Nephron (organoid): ENCODE data around the gene ATP4A.

Experiments used
- H3K27ac Mint-ChIP-seq, 3 experiments: 2 replicates each; pipeline ENCODE4 v1.8.0; 2020; ENCODE audit warnings: mixed read lengths in 3 of 3, mild to moderate bottlenecking in 2 of 3, moderate library complexity in 1 of 3
- H3K27me3 Mint-ChIP-seq: 2 replicates; pipeline ENCODE4 v1.8.0; 2021; ENCODE audit warnings: low read depth, mild to moderate bottlenecking, moderate library complexity, mixed read lengths
- H3K36me3 Mint-ChIP-seq: 2 replicates; pipeline ENCODE4 v1.8.0; 2020; ENCODE audit warnings: low read depth, mixed read lengths
- H3K4me1 Mint-ChIP-seq: 2 replicates; pipeline ENCODE4 v1.8.0; 2020; ENCODE audit warnings: mixed read lengths
- H3K4me3 Mint-ChIP-seq, 3 experiments: 2 replicates each; pipeline ENCODE4 v1.8.0; 2020; ENCODE audit warnings: mild to moderate bottlenecking in 3 of 3, mixed read lengths in 3 of 3, moderate library complexity in 2 of 3
- H3K9me3 Mint-ChIP-seq: 2 replicates; pipeline ENCODE4 v1.8.0; 2020; ENCODE audit warnings: mixed read lengths
- CTCF ChIP-seq, 3 experiments: fragments of 200-600 bp; sonication (generic); IDR thresholded peaks; one replicate each; pipeline ENCODE4 v1.5.0; 2021; ENCODE audit warnings: antibody characterized with exemption in 3 of 3; ENCODE audit not compliant: unreplicated experiment in 3 of 3

Gene ATP4A

DNA sequence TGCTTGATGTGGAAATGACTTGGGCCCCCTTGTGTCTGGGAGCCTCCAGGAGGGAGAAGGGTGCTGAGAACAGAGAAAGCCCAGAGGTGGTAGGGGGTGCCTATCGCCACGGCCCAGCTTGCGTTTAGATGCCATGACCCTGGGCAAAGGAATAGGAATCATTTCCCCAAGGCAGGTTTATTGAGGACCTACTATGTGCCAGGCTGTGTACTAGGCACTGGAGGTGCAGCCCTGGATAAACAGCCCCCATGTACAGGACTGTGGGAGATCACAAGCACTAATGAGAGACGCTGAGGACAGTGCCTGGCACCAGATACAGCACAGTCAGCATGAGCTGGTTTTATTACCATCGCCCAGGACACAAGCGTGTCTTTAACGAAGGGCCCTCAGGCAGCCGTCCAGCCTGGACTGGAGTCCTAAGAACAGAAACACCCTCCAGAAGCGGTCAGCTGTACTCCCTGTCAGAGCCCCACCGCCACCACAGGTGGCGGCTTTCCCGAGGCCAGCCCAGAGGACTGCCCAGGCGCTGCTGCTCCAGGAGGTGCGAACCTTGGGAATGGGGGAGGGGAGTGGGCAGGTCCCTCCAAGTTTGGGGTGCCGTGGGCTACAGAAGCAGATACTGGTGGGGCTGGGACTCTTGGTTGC, 13.5 kb downstream of the ATP4A start:
- no peak overlapping the region for H3K4me3 Mint-ChIP-seq
- peaks cover 12% of the 10 kb centered on the region for H3K4me1 Mint-ChIP-seq
- peaks cover 11% of the 10 kb centered on the region for H3K27me3 Mint-ChIP-seq
- H3K36me3 Mint-ChIP-seq, result no peaks in the 10 kb centered on the region
- no peak overlapping the region for H3K27ac Mint-ChIP-seq
- no peak for TF ChIP-seq CTCF (IDR thresholded peaks at IDR 0.05; ENCODE audit: unreplicated experiment in 3 of 3)
- no peaks in the 10 kb centered on the region for H3K9me3 Mint-ChIP-seq

- Mint-ChIP-seq H3K9me3 (no peaks in the 10 kb centered on the region), H3K4me3 (peak overlapping the region; percentile 26 to 62 (median 53)), H3K4me1 (peaks cover 19% of the 10 kb centered on the region), H3K27me3 (peaks cover 11% of the 10 kb centered on the region), H3K27ac (no peak overlapping the region), H3K36me3 (no peaks in the 10 kb centered on the region)
- peak; percentile 62 to 65 (median 65) for TF ChIP-seq CTCF (IDR thresholded peaks at IDR 0.05; ENCODE audit: unreplicated experiment in 3 of 3)
Observed at GRCh38 chr19:35549174-35549788, 14.2 kb downstream of the ATP4A start.

DNA sequence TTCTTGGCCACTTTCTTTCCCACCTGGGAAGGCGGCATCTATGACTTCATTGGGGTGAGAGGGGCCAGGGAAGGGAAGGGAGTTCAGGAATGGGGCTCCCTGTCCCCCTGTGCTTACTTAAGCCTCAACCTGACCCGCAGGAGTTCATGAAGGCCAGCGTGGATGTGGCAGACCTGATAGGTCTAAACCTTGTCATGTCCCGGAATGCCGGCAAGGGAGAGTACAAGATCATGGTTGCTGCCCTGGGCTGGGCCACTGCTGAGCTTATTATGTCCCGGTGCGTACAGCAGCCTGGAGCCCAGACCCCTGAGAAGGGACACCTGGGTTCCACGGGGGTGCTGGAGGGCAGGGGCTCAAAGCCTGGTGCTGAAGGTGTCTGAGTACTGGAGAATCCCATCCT, 16.9 kb downstream of the ATP4A start:
- Mint-ChIP-seq H3K36me3 (peaks cover 4% of the 10 kb centered on the region), H3K27me3 (peaks cover 4% of the 10 kb centered on the region), H3K4me3 (peak overlapping the region; percentile 92 to 97 (median 96)), H3K4me1 (peaks cover 19% of the 10 kb centered on the region), H3K27ac (peak overlapping the region in 2 of 3 experiments; percentile 55 to 56), H3K9me3 (no peaks in the 10 kb centered on the region)
- no peak for TF ChIP-seq CTCF (IDR thresholded peaks at IDR 0.05; ENCODE audit: unreplicated experiment in 3 of 3)

DNA sequence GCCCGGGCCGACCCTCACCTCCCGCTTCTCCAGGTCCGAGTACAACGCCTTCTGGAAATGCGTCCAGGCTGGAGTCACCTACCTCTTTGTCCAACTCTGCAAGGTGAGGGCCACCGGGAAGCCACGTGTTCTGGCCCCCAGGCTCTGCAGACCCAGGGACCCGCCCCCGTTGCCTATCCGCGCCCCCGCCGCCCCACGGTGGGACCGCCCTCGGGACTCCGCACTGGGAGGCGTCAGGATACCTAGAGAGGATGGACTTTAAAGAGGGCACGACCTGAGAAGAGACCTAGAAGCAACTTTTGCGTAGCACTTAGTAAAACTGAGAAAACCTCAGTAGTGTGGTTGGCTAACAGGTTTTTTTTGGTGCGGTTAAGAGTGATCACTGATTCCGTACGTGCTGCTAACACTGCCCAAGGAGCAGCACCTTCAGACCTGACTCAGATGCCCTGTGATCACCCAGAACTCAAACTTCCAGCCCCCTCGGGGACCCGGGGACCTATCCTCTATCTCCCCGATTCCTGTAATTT, 17.5 kb downstream of the ATP4A start:
- H3K9me3 Mint-ChIP-seq, result no peaks in the 10 kb centered on the region
- peak overlapping the region; percentile 92 to 97 (median 96) for H3K4me3 Mint-ChIP-seq
- H3K4me1 Mint-ChIP-seq, result peaks cover 19% of the 10 kb centered on the region
- peak overlapping the region in 2 of 3 experiments; percentile 56 to 74 for H3K27ac Mint-ChIP-seq
- peaks cover 4% of the 10 kb centered on the region for H3K36me3 Mint-ChIP-seq
- peaks cover 4% of the 10 kb centered on the region for H3K27me3 Mint-ChIP-seq
- TF ChIP-seq CTCF (IDR thresholded peaks at IDR 0.05; ENCODE audit: unreplicated experiment in 3 of 3), result no peak

DNA sequence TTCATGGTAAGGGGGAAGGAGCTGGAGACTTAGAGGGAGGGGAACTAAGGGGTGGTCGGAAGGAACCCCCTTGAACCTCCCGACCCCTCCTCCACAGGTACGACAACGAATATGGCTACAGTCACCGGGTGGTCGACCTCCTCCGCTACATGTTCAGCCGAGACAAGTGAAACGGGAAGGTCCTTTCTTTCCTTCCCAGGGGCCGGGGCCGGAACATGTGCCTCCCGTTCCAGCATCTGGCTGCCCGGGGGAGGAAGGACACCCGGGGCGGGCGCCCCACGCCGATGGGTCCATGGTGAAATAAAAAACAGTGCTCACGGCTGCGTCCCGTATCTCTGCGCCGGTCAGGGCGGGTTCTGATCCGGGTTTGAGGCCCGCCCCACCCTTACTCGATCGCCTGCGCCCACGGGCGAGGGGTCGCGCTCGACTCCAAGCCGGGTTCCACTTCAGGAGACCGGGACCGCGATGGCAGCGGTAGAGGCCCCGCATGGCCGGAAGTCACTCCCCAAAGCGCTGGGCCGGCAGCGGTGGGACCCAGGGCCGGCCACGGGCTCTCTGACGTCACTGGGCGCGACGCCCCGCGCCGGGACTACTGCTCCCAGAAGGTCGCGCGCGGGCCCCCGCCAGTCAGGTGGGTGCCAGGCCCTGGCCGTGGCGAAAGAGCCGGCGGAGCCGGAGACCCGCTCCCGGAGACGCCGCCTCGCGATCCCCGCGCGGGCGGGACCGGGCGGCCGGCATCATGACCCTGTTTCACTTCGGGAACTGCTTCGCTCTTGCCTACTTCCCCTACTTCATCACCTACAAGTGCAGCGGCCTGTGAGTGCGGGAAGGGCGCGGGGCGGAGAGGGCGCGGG, 18.2 kb downstream of the ATP4A start, which contains the start of gene TMEM147:
TSS of gene TMEM147 (plus strand) at position 626 of the 854 bp plus-strand sequence. CDS start at position 740, 114 bp downstream.
- Mint-ChIP-seq H3K27me3 (peaks cover 4% of the 10 kb centered on the region), H3K9me3 (no peaks in the 10 kb centered on the region)
- TF ChIP-seq CTCF (IDR thresholded peaks at IDR 0.05; ENCODE audit: unreplicated experiment in 3 of 3), result no peak

More for the DNA sequence above, 18.2 kb downstream of the ATP4A start, which contains the start of gene TMEM147:
- H3K27ac Mint-ChIP-seq, result peak within 1 kb of the TSS in 2 of 3 experiments; percentile 74 to 85
- H3K36me3 Mint-ChIP-seq, result peaks cover 7% of the 10 kb centered on the region
- H3K4me1 Mint-ChIP-seq, result peaks cover 19% of the 10 kb centered on the region
- H3K4me3 Mint-ChIP-seq, result peak within 1 kb of the TSS; percentile 92 to 97 (median 96)
